ENCODE measurements around the gene ENPP7. TPM values are rescaled to one million over a fixed set of nuclear protein-coding genes. Genes with fewer than 3 reads are reported as not detected.

The ENPP7 gene
- total RNA-seq, 1 experiment from 2014 or later, result not detected

DNA sequence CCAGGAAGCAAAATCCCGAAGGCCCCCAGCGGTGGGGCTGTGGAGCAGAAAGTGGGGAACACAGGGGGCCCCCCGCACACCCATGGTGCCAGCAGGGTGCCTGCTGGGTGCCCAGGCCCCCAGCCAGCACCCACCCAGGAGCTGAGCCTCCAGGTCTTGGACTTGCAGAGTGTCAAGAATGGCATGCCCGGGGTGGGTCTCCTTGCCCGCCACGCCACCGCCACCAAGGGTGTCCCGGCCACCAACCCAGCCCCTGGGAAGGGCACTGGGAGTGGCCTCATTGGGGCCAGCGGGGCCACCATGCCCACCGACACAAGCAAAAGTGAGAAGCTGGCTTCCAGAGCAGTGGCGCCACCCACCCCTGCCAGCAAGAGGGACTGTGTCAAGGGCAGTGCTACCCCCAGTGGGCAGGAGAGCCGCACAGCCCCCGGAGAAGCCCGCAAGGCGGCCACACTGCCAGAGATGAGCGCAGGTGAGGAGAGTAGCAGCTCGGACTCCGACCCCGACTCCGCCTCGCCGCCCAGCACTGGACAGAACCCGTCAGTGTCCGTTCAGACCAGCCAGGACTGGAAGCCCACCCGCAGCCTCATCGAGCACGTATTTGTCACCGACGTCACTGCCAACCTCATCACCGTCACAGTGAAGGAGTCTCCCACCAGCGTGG lies 53.7 kb downstream of the ENPP7 start:
- H3K4me3 ChIP-seq (ENCODE audit: low read length), result no peak overlapping the region
- no peaks in the 10 kb centered on the region for H3K27me3 ChIP-seq (ENCODE audit: low read length)
- no peaks in the 10 kb centered on the region for H3K9me3 ChIP-seq (ENCODE audit: low read length)
- H3K36me3 ChIP-seq (ENCODE audit: insufficient read depth, low read length), result no peaks in the 10 kb centered on the region
- DNase-seq, result no peak
- H3K4me1 ChIP-seq (ENCODE audit: low read length), result no peaks in the 10 kb centered on the region; the same call in 1 of the 2 replicates
- H2AFZ ChIP-seq (ENCODE audit: low read length), result no peak overlapping the region
- H4K20me1 ChIP-seq (ENCODE audit: insufficient read depth, low read depth, low read length), result peaks cover 6% of the 10 kb centered on the region; the same call in 1 of the 2 replicates
- no peaks in the 10 kb centered on the region for H3K9me2 ChIP-seq (replicated peaks; ENCODE audit: insufficient read depth, low read length)
- H3K79me2 ChIP-seq (ENCODE audit: low read length), result no peaks in the 10 kb centered on the region
- H3K9ac ChIP-seq (ENCODE audit: low read length), result no peak overlapping the region
- no peak overlapping the region for H3K4me2 ChIP-seq (ENCODE audit: low read depth, low read length, poor library complexity, severe bottlenecking)
- H3K27ac ChIP-seq (ENCODE audit: low read length), result no peak overlapping the region

DNA sequence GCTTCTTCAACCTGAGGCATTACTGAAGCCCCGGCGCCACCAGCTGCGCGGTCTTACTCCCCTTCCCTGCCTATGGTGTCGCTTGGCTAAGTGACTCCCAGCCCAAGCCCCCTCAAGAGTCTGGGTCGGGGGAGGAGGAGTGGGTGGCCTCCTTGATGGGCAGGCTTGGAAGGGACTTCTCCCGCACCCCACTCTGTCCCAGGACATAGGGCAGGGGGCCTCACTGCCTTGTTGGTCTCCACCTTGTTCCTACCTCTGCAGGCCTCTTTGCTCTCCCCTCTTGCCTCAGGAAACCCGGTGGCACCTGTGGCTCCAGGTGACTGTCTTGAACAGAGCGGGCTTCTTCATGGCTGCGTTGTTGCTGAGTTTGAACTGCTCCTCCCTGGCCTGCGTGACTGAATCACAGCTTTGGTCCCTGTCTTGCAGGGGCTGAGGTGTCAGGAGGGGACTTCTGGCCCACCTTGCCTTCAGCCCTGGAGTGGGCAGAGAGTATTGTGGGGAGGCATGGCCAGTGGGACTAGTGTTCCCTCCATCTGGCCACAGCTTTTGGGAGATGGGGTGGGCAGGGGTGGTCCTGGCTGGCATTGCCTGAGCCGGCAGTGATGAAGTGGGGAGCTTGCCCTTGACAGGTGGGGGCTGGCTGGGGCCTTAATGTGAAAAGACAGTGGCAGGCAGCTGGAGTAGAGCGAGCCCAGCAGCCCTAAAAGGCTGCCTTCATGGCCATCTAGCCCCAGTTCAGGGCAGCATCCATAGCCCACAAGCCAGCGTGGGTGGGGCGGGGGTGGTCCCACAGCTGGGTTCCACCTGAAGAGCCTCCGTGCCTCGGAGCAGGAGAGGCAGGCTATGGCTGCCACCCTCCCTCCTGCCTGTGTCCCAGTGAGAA lies 54.5 kb downstream of the ENPP7 start:
- H3K27ac ChIP-seq (ENCODE audit: low read length), result no peak overlapping the region
- no peak for DNase-seq
- H3K4me3 ChIP-seq (ENCODE audit: low read length), result no peak overlapping the region
- H2AFZ ChIP-seq (ENCODE audit: low read length), result no peak overlapping the region
- H3K9ac ChIP-seq (ENCODE audit: low read length), result no peak overlapping the region
- H3K79me2 ChIP-seq (ENCODE audit: low read length), result no peaks in the 10 kb centered on the region
- no peaks in the 10 kb centered on the region for H3K36me3 ChIP-seq (ENCODE audit: insufficient read depth, low read length)
- no peaks in the 10 kb centered on the region for H3K4me1 ChIP-seq (ENCODE audit: low read length)
- no peaks in the 10 kb centered on the region for H3K9me3 ChIP-seq (ENCODE audit: low read length)
- no peaks in the 10 kb centered on the region for H3K27me3 ChIP-seq (ENCODE audit: low read length)
- 0 out of 2 replicates have a peak, but pooled peaks cover 3% of the 10 kb centered on the region for H4K20me1 ChIP-seq (ENCODE audit: insufficient read depth, low read depth, low read length)
- H3K4me2 ChIP-seq (ENCODE audit: low read depth, low read length, poor library complexity, severe bottlenecking), result no peak overlapping the region
- no peaks in the 10 kb centered on the region for H3K9me2 ChIP-seq (replicated peaks; ENCODE audit: insufficient read depth, low read length)

DNA sequence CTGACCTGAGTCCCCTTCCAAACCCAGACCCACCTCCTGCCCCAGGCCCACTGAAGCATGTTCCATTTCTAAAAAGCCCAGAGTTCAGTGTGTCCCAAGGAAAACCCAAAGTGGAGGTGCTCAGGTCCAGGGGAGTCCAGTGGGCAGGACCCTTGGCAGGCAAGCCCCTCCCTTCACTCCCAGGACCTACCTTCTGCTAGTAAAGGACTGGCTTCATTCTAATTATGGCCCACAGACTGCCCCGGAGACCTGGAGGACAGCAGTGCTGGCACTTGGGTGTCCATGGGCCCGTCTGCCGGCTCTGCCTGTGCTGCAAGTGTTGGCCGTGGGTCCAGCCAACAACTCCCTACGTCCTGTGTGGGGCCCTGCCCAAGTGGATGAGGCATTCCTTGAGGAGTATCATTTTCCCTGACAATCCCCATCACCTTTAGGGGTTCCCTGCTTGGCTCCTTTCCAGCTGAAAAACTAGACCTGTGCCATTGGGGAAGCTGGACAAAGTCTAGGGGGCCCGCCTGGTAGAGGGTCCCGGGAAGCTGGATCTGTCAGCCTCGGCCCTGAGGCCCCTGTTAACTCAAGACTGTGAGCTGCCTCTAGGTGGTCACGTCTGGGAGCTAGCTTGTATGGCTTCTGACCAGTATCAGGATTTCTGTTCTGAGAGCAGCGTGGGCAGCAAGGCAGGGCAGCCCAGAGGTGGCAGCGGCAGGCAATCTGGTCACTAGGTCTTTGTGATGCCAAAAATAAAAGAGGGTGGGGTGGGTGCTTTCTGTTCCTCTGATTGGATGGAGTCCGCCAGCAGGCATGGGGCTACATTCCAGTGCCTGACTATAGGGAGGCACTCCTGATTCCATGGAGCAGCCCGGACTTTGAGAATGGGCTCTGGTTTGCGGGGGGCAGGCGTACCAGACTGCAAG lies 55.4 kb downstream of the ENPP7 start:
- Histone ChIP-seq H3K9me2 (replicated peaks; ENCODE audit: insufficient read depth, low read length) (no peaks in the 10 kb centered on the region), H3K36me3 (ENCODE audit: insufficient read depth, low read length) (no peaks in the 10 kb centered on the region), H3K79me2 (ENCODE audit: low read length) (no peaks in the 10 kb centered on the region), H3K9ac (ENCODE audit: low read length) (no peak overlapping the region), H3K27me3 (ENCODE audit: low read length) (no peaks in the 10 kb centered on the region), H2AFZ (ENCODE audit: low read length) (no peak overlapping the region), H3K4me2 (ENCODE audit: low read depth, low read length, poor library complexity, severe bottlenecking) (no peak overlapping the region), H3K4me3 (ENCODE audit: low read length) (no peak overlapping the region), H4K20me1 (ENCODE audit: insufficient read depth, low read depth, low read length) (0 out of 2 replicates have a peak, but pooled peaks cover 3% of the 10 kb centered on the region), H3K9me3 (ENCODE audit: low read length) (no peaks in the 10 kb centered on the region), H3K4me1 (ENCODE audit: low read length) (no peaks in the 10 kb centered on the region), H3K27ac (ENCODE audit: low read length) (no peak overlapping the region)
- DNase-seq, result no peak

DNA sequence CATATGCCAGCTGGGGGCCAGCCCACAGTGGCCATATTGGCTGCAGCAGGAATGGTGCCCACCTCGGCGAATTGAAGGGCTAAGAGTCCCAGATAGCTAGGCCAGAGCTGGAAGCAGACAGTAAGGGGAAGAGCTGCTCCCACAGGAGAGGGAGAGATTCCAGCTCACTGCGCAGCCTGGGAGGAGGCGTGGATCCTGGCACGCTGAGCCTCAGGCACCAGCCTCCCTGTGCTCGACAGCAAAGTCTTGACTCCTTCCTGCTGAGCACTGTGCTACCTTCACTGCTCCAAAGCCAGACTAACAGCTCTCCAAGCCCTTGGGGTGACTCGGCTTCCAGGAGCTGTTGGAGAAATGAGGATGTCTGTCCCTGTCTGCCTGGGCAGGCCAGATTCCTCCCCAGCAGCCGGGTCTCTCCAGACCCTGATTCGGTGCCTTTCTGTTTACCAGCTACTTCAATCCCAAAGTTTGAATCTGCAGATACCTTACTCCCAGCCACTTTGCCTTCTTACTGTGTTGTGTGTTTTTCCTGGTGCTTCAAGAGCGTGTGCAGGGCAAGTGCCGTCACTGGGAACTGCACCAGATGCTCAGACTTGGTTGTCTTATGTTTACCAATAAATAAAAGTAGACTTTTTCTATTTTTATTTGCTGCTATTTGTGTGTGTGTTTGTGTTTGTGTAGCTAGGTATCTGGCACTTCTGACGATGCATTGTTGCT lies 56.3 kb downstream of the ENPP7 start:
- H3K27me3 ChIP-seq (ENCODE audit: low read length), result no peaks in the 10 kb centered on the region
- H2AFZ ChIP-seq (ENCODE audit: low read length), result no peak overlapping the region
- no peaks in the 10 kb centered on the region for H3K9me2 ChIP-seq (replicated peaks; ENCODE audit: insufficient read depth, low read length)
- no peaks in the 10 kb centered on the region for H3K79me2 ChIP-seq (ENCODE audit: low read length)
- H3K4me1 ChIP-seq (ENCODE audit: low read length), result no peaks in the 10 kb centered on the region
- H3K9ac ChIP-seq (ENCODE audit: low read length), result no peak overlapping the region
- 0 out of 2 replicates have a peak, but pooled peaks cover 3% of the 10 kb centered on the region for H4K20me1 ChIP-seq (ENCODE audit: insufficient read depth, low read depth, low read length)
- no peak overlapping the region for H3K4me3 ChIP-seq (ENCODE audit: low read length)
- H3K4me2 ChIP-seq (ENCODE audit: low read depth, low read length, poor library complexity, severe bottlenecking), result no peak overlapping the region
- H3K9me3 ChIP-seq (ENCODE audit: low read length), result no peaks in the 10 kb centered on the region
- no peak overlapping the region for H3K27ac ChIP-seq (ENCODE audit: low read length)
- no peak for DNase-seq
- H3K36me3 ChIP-seq (ENCODE audit: insufficient read depth, low read length), result no peaks in the 10 kb centered on the region

DNA sequence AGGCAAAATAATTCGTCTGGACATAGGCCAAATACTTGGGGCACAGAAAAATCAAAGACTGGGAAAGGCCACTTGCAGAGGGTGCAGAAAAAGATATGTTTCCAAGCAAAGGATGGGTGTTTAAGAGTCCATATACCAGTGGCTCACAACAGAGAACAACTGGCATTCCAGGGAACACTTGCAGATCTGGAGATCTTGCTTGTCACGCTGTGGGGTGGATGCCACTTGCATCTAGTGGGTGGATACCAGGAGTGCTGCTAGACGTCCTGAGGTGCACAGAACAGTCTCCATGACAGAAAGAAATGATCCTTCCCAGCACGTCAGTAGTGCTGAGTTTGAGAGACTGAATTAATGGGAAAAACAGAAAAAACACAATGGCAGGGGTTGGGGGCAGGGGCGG lies 57.7 kb downstream of the ENPP7 start:
- no peak overlapping the region for H3K27ac ChIP-seq (ENCODE audit: low read length)
- H3K36me3 ChIP-seq (ENCODE audit: insufficient read depth, low read length), result no peaks in the 10 kb centered on the region
- DNase-seq, result no peak
- 0 out of 2 replicates have a peak, but pooled peaks cover 3% of the 10 kb centered on the region for H4K20me1 ChIP-seq (ENCODE audit: insufficient read depth, low read depth, low read length)
- H3K79me2 ChIP-seq (ENCODE audit: low read length), result no peaks in the 10 kb centered on the region
- H3K4me3 ChIP-seq (ENCODE audit: low read length), result no peak overlapping the region
- H3K27me3 ChIP-seq (ENCODE audit: low read length), result no peaks in the 10 kb centered on the region
- no peaks in the 10 kb centered on the region for H3K4me1 ChIP-seq (ENCODE audit: low read length)
- H2AFZ ChIP-seq (ENCODE audit: low read length), result no peak overlapping the region
- H3K9me2 ChIP-seq (replicated peaks; ENCODE audit: insufficient read depth, low read length), result no peaks in the 10 kb centered on the region
- no peak overlapping the region for H3K4me2 ChIP-seq (ENCODE audit: low read depth, low read length, poor library complexity, severe bottlenecking)
- H3K9ac ChIP-seq (ENCODE audit: low read length), result no peak overlapping the region
- no peaks in the 10 kb centered on the region for H3K9me3 ChIP-seq (ENCODE audit: low read length)

DNA sequence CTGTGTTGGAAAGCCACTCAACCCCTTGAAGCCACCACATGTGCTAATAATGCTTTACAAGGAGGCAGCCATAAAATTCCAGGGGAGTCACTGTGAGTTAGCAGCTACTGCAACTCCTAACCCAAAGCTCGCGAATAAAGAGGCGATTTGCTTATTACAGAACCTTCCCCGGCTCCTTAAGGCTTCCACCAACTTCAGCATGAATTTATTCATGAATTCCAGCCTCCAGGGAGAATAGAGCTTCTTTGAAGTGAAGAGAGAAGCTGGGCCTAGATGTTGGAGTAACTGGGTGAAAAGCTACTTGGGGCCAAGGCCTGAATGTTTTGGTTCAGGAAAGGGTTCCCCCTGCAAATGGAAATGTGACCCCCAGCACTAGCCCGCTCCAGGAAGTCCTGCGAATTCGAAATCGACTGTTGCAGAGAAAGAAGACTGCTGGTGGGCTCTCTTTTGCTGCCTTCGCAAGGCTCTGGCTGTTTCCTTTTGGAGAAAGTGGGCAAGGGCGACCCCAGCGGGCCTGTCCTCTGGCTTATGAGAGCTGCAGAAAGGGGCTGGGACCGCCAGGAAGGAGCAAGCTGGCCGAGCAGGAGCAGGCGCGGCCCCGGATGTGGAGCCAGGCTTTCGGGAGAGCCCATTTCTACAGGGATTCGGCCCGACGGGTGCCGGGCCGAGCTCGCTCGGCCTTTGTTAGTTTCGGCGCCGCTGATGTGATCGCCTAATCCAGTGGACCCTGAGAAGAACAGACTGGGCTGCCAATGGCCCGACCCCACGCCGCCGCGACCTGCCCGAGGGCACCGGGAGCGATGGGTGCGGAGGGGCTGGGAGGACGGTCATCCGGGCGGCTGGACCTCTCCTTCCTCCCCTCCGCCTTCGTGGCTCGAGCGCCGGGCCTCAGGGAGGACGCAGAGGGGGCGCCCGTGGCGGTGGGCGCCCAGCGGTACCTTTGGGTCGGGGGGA lies 58.5 kb downstream of the ENPP7 start:
- no peak for DNase-seq

More for the DNA sequence above, 58.5 kb downstream of the ENPP7 start:
- peaks cover 2% of the 10 kb centered on the region; the same call in 1 of the 2 replicates for H3K36me3 ChIP-seq (ENCODE audit: insufficient read depth, low read length)
- H3K9ac ChIP-seq (ENCODE audit: low read length), result no peak overlapping the region
- H3K27me3 ChIP-seq (ENCODE audit: low read length), result no peaks in the 10 kb centered on the region
- H3K9me2 ChIP-seq (replicated peaks; ENCODE audit: insufficient read depth, low read length), result no peaks in the 10 kb centered on the region
- H3K4me2 ChIP-seq (ENCODE audit: low read depth, low read length, poor library complexity, severe bottlenecking), result no peak overlapping the region
- H4K20me1 ChIP-seq (ENCODE audit: insufficient read depth, low read depth, low read length), result 0 out of 2 replicates have a peak, but pooled peaks cover 3% of the 10 kb centered on the region
- no peaks in the 10 kb centered on the region for H3K9me3 ChIP-seq (ENCODE audit: low read length)
- no peaks in the 10 kb centered on the region for H3K79me2 ChIP-seq (ENCODE audit: low read length)
- no peak overlapping the region for H3K27ac ChIP-seq (ENCODE audit: low read length)
- H3K4me1 ChIP-seq (ENCODE audit: low read length), result no peaks in the 10 kb centered on the region
- no peak overlapping the region for H2AFZ ChIP-seq (ENCODE audit: low read length)
- no peak overlapping the region for H3K4me3 ChIP-seq (ENCODE audit: low read length)

Measured in Karpas-422 (cell line).